Keratinocyte (primary cell): ENCODE measurements around the gene PCMTD2. TPM values are rescaled to one million over a fixed set of nuclear protein-coding genes. Genes with fewer than 3 reads are reported as not detected.

ENCODE experiments used
- DNase-seq: peaks from one replicate; pipeline ENCODE4 v3.0.0-alpha.2; 2011; ENCODE audit warnings: low read depth, missing footprints, low spot score
- FAIRE-seq: peaks from 2 replicates; lab custom pipeline; 2011; peaks lifted over from hg19 to GRCh38; lab: Jason Lieb, UNC
- H2AFZ ChIP-seq: 2 replicates; pipeline ENCODE4 v1.6.0; 2012; ENCODE audit warnings: low read length, control low read depth, inconsistent platforms; ENCODE audit not compliant: control insufficient read depth
- H3K27ac ChIP-seq: 2 replicates; pipeline ENCODE4 v1.5.1; 2011; ENCODE audit warnings: low read length; ENCODE audit not compliant: control insufficient read depth, insufficient read depth
- H3K27me3 ChIP-seq: 3 replicates; pipeline ENCODE4 v1.6.0; 2011; ENCODE audit warnings: low read length; ENCODE audit not compliant: control insufficient read depth, insufficient read depth; ENCODE audit errors: extremely low read depth
- H3K36me3 ChIP-seq, 2 experiments: 2 replicates in 1 of 2; 3 replicates in 1 of 2; pipeline ENCODE4 v1.5.1; 2011; ENCODE audit warnings: low read length in 2 of 2, mild to moderate bottlenecking in 1 of 2; ENCODE audit not compliant: control insufficient read depth in 2 of 2, insufficient read depth in 2 of 2; ENCODE audit errors: extremely low read depth in 1 of 2
- H3K4me1 ChIP-seq: 3 replicates; pipeline ENCODE4 v1.5.1; 2011; ENCODE audit warnings: low read length; ENCODE audit not compliant: control insufficient read depth, insufficient read depth; ENCODE audit errors: extremely low read depth
- H3K4me2 ChIP-seq: 3 replicates; pipeline ENCODE4 v1.6.0; 2011; ENCODE audit warnings: low read depth, low read length; ENCODE audit not compliant: control insufficient read depth, insufficient read depth; ENCODE audit errors: extremely low read depth
- H3K4me3 ChIP-seq, 3 experiments: fragments of 200-600 bp in 1 of 3; sonication (generic) in 1 of 3; 2 replicates in 2 of 3; 3 replicates in 1 of 3; pipeline ENCODE4 v1.5.1; 2011 to 2016; ENCODE audit warnings: low read length in 3 of 3, mild to moderate bottlenecking in 3 of 3, control low read depth in 2 of 3, inconsistent platforms in 1 of 3, low read depth in 1 of 3, mixed read lengths in 1 of 3, mixed run types in 1 of 3, moderate library complexity in 1 of 3; ENCODE audit not compliant: control insufficient read depth in 2 of 3, insufficient read depth in 2 of 3; ENCODE audit errors: extremely low read depth in 1 of 3
- H3K79me2 ChIP-seq: 2 replicates; pipeline ENCODE4 v1.6.0; 2012; ENCODE audit warnings: low read length; ENCODE audit not compliant: control insufficient read depth, insufficient read depth
- H3K9ac ChIP-seq: 3 replicates; pipeline ENCODE4 v1.6.0; 2011; ENCODE audit warnings: low read length; ENCODE audit not compliant: control insufficient read depth, insufficient read depth; ENCODE audit errors: extremely low read depth
- H3K9me1 ChIP-seq: 3 replicates; pipeline ENCODE4 v1.6.0; 2011; ENCODE audit warnings: low read length; ENCODE audit not compliant: control insufficient read depth, insufficient read depth; ENCODE audit errors: extremely low read depth
- H3K9me3 ChIP-seq: 2 replicates; pipeline ENCODE4 v1.5.1; 2012; ENCODE audit warnings: low read depth, low read length; ENCODE audit not compliant: control insufficient read depth
- H4K20me1 ChIP-seq: 3 replicates; pipeline ENCODE4 v1.6.0; 2011; ENCODE audit warnings: low read length; ENCODE audit not compliant: control insufficient read depth, insufficient read depth; ENCODE audit errors: extremely low read depth
- EZH2 ChIP-seq: IDR thresholded peaks from one replicate; pipeline ENCODE4 v1.6.1; 2012; ENCODE audit warnings: inconsistent platforms, mild to moderate bottlenecking, low read length, moderate library complexity
- dilution Hi-C: fragments of 300-500 bp; cut with MboI; formaldehyde crosslinking; loops from one replicate; pipeline ENCODE4 v1.7.0; 2020; ENCODE audit warnings: low sequenced_read_pairs; ENCODE audit not compliant: extremely low pct_ligation_motif_present
- polyA plus RNA-seq, 5 experiments: library from polyadenylated mRNA; depleted of rRNA in 3 of 5; stranded (reverse) in 3 of 5; stranded (forward) in 1 of 5; unstranded in 1 of 5; fragments of >200 nt; gene quantifications; 1 replicate in 1 of 5; 2 replicates in 3 of 5; 3 replicates in 1 of 5; pipeline versions ENCODE4 v1.2.1 to v1.2.3, GENCODE V29; 2011 to 2012; ENCODE audit warnings: missing spikeins in 2 of 5, low read depth in 1 of 5, low replicate concordance in 1 of 5
- TF ChIP-seq, protein P1 (sequence below), 3 experiments: IDR thresholded peaks in 1 of 3; conservative IDR thresholded peaks in 1 of 3; optimal IDR thresholded peaks in 1 of 3; 2 replicates in 2 of 3; 3 replicates in 1 of 3; pipeline versions ENCODE3 to v1.5.1; 2011; ENCODE audit warnings: low read length in 3 of 3, mild to moderate bottlenecking in 3 of 3, moderate library complexity in 2 of 3, control low read depth in 1 of 3, inconsistent platforms in 1 of 3; ENCODE audit not compliant: insufficient read depth in 2 of 3; ENCODE audit errors: extremely low read depth in 1 of 3

Gene PCMTD2
- polyA plus RNA-seq, 1 donor (not counting 4 experiments of a cell fraction or from before 2014, with no cell fraction given) = 25.8 TPM

DNA sequence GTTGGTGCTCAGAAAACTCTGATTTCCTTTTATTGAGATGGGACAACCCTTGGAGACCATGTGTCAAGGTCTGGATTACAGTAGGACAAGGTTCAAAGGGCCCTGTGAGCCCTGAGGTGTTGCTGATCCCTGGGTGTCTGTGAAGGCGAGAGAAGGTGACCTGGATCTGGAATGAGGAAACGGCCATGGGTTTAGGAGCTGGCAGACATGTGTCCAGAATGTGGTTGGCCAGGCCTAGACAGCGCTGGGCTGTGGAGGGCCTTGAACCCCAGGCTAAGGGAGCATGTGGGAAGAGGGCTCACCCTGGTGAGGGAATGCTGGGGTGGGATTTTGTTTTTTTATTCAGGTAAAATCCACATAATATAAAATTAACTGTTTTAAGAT lies 24.9 kb downstream of the PCMTD2 start:
- DNase-seq = no peak
- no peak for FAIRE-seq

DNA sequence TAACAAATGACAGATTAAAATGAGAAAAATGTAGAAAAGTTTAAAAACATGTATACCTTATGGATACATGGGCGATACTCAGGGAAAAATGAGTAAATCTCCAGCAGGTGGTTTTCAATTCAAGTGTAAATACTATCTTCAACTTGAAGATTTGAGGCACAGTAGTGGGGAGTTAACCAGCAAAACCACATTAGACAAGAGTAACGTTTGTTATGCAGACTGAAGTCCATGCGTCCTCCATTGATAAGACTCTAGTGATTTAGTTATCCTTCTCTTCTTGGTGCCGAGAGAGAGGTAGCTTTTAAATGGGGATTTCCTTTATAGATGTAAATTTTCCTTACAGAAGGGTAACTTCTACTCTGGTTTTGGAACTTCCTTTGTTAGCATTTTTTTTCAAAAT lies 28.1 kb downstream of the PCMTD2 start:
- dilution Hi-C loops = no loop called here

More for the DNA sequence above, 24.9 kb downstream of the PCMTD2 start:
- H3K27me3 ChIP-seq = no peaks in the 10 kb centered on the region
- H3K4me2 ChIP-seq = no peak overlapping the region
- dilution Hi-C loops = no loop called here
- no peak for TF ChIP-seq EZH2
- TF ChIP-seq, protein P1, sequence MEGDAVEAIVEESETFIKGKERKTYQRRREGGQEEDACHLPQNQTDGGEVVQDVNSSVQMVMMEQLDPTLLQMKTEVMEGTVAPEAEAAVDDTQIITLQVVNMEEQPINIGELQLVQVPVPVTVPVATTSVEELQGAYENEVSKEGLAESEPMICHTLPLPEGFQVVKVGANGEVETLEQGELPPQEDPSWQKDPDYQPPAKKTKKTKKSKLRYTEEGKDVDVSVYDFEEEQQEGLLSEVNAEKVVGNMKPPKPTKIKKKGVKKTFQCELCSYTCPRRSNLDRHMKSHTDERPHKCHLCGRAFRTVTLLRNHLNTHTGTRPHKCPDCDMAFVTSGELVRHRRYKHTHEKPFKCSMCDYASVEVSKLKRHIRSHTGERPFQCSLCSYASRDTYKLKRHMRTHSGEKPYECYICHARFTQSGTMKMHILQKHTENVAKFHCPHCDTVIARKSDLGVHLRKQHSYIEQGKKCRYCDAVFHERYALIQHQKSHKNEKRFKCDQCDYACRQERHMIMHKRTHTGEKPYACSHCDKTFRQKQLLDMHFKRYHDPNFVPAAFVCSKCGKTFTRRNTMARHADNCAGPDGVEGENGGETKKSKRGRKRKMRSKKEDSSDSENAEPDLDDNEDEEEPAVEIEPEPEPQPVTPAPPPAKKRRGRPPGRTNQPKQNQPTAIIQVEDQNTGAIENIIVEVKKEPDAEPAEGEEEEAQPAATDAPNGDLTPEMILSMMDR (optimal IDR thresholded peaks at IDR 0.05 in 1 of 3, IDR thresholded peaks at IDR 0.05 in 1 of 3, conservative IDR thresholded peaks at IDR 0.05 in 1 of 3; ENCODE audit: extremely low read depth in 1 of 3, insufficient read depth in 2 of 3, low read length in 3 of 3) = no peak
- H3K79me2 ChIP-seq = no peaks in the 10 kb centered on the region
- H3K4me3 ChIP-seq = no peak overlapping the region
- no peak overlapping the region for H3K9ac ChIP-seq
- H2AFZ ChIP-seq = no peak overlapping the region
- H4K20me1 ChIP-seq = no peaks in the 10 kb centered on the region
- H3K4me1 ChIP-seq = no peaks in the 10 kb centered on the region
- no peaks in the 10 kb centered on the region for H3K9me3 ChIP-seq
- no peaks in the 10 kb centered on the region for H3K9me1 ChIP-seq
- no peak overlapping the region for H3K27ac ChIP-seq
- H3K36me3 ChIP-seq = no peaks in the 10 kb centered on the region

More for the DNA sequence above, 28.1 kb downstream of the PCMTD2 start:
- FAIRE-seq = no peak
- H3K9me1 ChIP-seq = no peaks in the 10 kb centered on the region
- H2AFZ ChIP-seq = no peak overlapping the region
- no peaks in the 10 kb centered on the region for H3K4me1 ChIP-seq
- no peaks in the 10 kb centered on the region for H3K27me3 ChIP-seq
- H3K4me3 ChIP-seq = no peak overlapping the region
- no peak overlapping the region for H3K27ac ChIP-seq
- DNase-seq = no peak
- H3K9ac ChIP-seq = no peak overlapping the region
- no peaks in the 10 kb centered on the region for H4K20me1 ChIP-seq
- H3K4me2 ChIP-seq = no peak overlapping the region
- H3K9me3 ChIP-seq = no peaks in the 10 kb centered on the region
- H3K36me3 ChIP-seq = no peaks in the 10 kb centered on the region
- TF ChIP-seq, protein P1 (optimal IDR thresholded peaks at IDR 0.05 in 1 of 3, IDR thresholded peaks at IDR 0.05 in 1 of 3, conservative IDR thresholded peaks at IDR 0.05 in 1 of 3; ENCODE audit: extremely low read depth in 1 of 3, insufficient read depth in 2 of 3, low read length in 3 of 3) = no peak
- no peak for TF ChIP-seq EZH2
- H3K79me2 ChIP-seq = no peaks in the 10 kb centered on the region
